ENCODE results near the gene CRTAC1. TPM values are rescaled to one million over a fixed set of nuclear protein-coding genes. Genes with fewer than 3 reads are reported as not detected.

CRTAC1 gene
- total RNA-seq, 2 experiments from 2014 or later: not detected

GRCh38 chr10:97892506-97892905 lies 137.9 kb downstream of the CRTAC1 start:
- DNase-seq: no peak
- ChIA-PET POLR2A (no interaction called here), CTCF (no interaction called here)
- no peaks in the 10 kb centered on the region for H3K9me3 Mint-ChIP-seq
- no peak overlapping the region for H3K27ac Mint-ChIP-seq
- no peaks in the 10 kb centered on the region for H3K36me3 Mint-ChIP-seq (ENCODE audit: low read depth)
- peaks cover 12% of the 10 kb centered on the region for H3K27me3 Mint-ChIP-seq
- peaks cover 4% of the 10 kb centered on the region for H3K4me1 Mint-ChIP-seq
- H3K4me3 Mint-ChIP-seq: no peak overlapping the region

- H3K4me1 Mint-ChIP-seq: peaks cover 4% of the 10 kb centered on the region
These were observed 138.8 kb downstream of the CRTAC1 start for GRCh38 chr10:97891497-97892167.

GRCh38 chr10:97889461-97890265 lies 140.8 kb downstream of the CRTAC1 start:
- Mint-ChIP-seq H3K4me3 (no peak overlapping the region), H3K27me3 (peaks cover 10% of the 10 kb centered on the region), H3K27ac (no peak overlapping the region), H3K36me3 (ENCODE audit: low read depth) (no peaks in the 10 kb centered on the region), H3K4me1 (peaks cover 4% of the 10 kb centered on the region), H3K9me3 (no peaks in the 10 kb centered on the region)
- ChIA-PET POLR2A (no interaction called here), CTCF (interaction anchor here (0.6 kb wide), 1 partner anchor 148 kb away, joined by 4 read pairs; no protein-coding TSS in a partner anchor)
- no peak for DNase-seq

More at GRCh38 chr10:97891497-97892167, 138.8 kb downstream of the CRTAC1 start:
- ChIA-PET POLR2A (no interaction called here), CTCF (no interaction called here)
- no peak for DNase-seq
- H3K27ac Mint-ChIP-seq: no peak overlapping the region
- H3K27me3 Mint-ChIP-seq: peaks cover 12% of the 10 kb centered on the region
- no peak overlapping the region for H3K4me3 Mint-ChIP-seq
- H3K9me3 Mint-ChIP-seq: no peaks in the 10 kb centered on the region
- H3K36me3 Mint-ChIP-seq (ENCODE audit: low read depth): no peaks in the 10 kb centered on the region

GRCh38 chr10:97888641-97889262 lies 141.7 kb downstream of the CRTAC1 start:
- H3K27ac Mint-ChIP-seq: no peak overlapping the region
- H3K4me1 Mint-ChIP-seq: peaks cover 4% of the 10 kb centered on the region
- H3K4me3 Mint-ChIP-seq: no peak overlapping the region
- no peaks in the 10 kb centered on the region for H3K9me3 Mint-ChIP-seq
- no peak for DNase-seq
- peaks cover 9% of the 10 kb centered on the region for H3K27me3 Mint-ChIP-seq
- POLR2A ChIA-PET: no interaction called here
- CTCF ChIA-PET: interaction anchor here (0.6 kb wide), 1 partner anchor 149 kb away, joined by 4 read pairs; no protein-coding TSS in a partner anchor
- H3K36me3 Mint-ChIP-seq (ENCODE audit: low read depth): no peaks in the 10 kb centered on the region

- POLR2A ChIA-PET: no interaction called here
- H3K27ac Mint-ChIP-seq: no peak overlapping the region
- no peaks in the 10 kb centered on the region for H3K36me3 Mint-ChIP-seq (ENCODE audit: low read depth)
- peaks cover 4% of the 10 kb centered on the region for H3K4me1 Mint-ChIP-seq
- CTCF ChIA-PET: no interaction called here
- no peak overlapping the region for H3K4me3 Mint-ChIP-seq
- peaks cover 6% of the 10 kb centered on the region for H3K27me3 Mint-ChIP-seq
- no peaks in the 10 kb centered on the region for H3K9me3 Mint-ChIP-seq
- DNase-seq: no peak
These were observed 142.3 kb downstream of the CRTAC1 start for GRCh38 chr10:97888134-97888533.

GRCh38 chr10:97887399-97887798 lies 143.0 kb downstream of the CRTAC1 start:
- no peaks in the 10 kb centered on the region for H3K36me3 Mint-ChIP-seq (ENCODE audit: low read depth)
- ChIA-PET POLR2A (no interaction called here), CTCF (no interaction called here)
- peaks cover 4% of the 10 kb centered on the region for H3K27me3 Mint-ChIP-seq
- no peak for DNase-seq
- peaks cover 4% of the 10 kb centered on the region for H3K4me1 Mint-ChIP-seq
- no peak overlapping the region for H3K4me3 Mint-ChIP-seq
- H3K9me3 Mint-ChIP-seq: no peaks in the 10 kb centered on the region
- no peak overlapping the region for H3K27ac Mint-ChIP-seq

GRCh38 chr10:97886286-97886685 lies 144.1 kb downstream of the CRTAC1 start:
- Mint-ChIP-seq H3K27me3 (no peaks in the 10 kb centered on the region), H3K27ac (no peak overlapping the region), H3K36me3 (ENCODE audit: low read depth) (no peaks in the 10 kb centered on the region), H3K4me1 (peaks cover 4% of the 10 kb centered on the region), H3K9me3 (no peaks in the 10 kb centered on the region), H3K4me3 (no peak overlapping the region)
- CTCF ChIA-PET: interaction anchor here (0.8 kb wide), 1 partner anchor 155 kb away, joined by 3 read pairs; no protein-coding TSS in a partner anchor
- no peak for DNase-seq
- POLR2A ChIA-PET: no interaction called here

- POLR2A ChIA-PET: no interaction called here
- peaks cover under 1% of the 10 kb centered on the region for H3K4me1 Mint-ChIP-seq
- H3K36me3 Mint-ChIP-seq (ENCODE audit: low read depth): no peaks in the 10 kb centered on the region
- no peaks in the 10 kb centered on the region for H3K9me3 Mint-ChIP-seq
- H3K4me3 Mint-ChIP-seq: no peak overlapping the region
- CTCF ChIA-PET: no interaction called here
- no peaks in the 10 kb centered on the region for H3K27me3 Mint-ChIP-seq
- no peak overlapping the region for H3K27ac Mint-ChIP-seq
- no peak for DNase-seq
These were observed 147.3 kb downstream of the CRTAC1 start for GRCh38 chr10:97883092-97883485.

GRCh38 chr10:97882142-97883091 lies 148.0 kb downstream of the CRTAC1 start:
- DNase-seq: no peak
- CTCF ChIA-PET: no interaction called here

GRCh38 chr10:97880109-97880508 lies 150.3 kb downstream of the CRTAC1 start:
- CTCF ChIA-PET: interaction anchor here (0.9 kb wide), 1 partner anchor 10 kb away, joined by 6 read pairs; no protein-coding TSS in a partner anchor
- Mint-ChIP-seq H3K4me3 (no peak overlapping the region), H3K27me3 (no peaks in the 10 kb centered on the region), H3K36me3 (ENCODE audit: low read depth) (no peaks in the 10 kb centered on the region), H3K9me3 (no peaks in the 10 kb centered on the region), H3K27ac (no peak overlapping the region), H3K4me1 (no peaks in the 10 kb centered on the region)
- DNase-seq: no peak
- POLR2A ChIA-PET: no interaction called here

More at GRCh38 chr10:97882142-97883091, 148.0 kb downstream of the CRTAC1 start:
- Mint-ChIP-seq H3K4me1 (no peaks in the 10 kb centered on the region), H3K27ac (no peak overlapping the region), H3K27me3 (no peaks in the 10 kb centered on the region), H3K4me3 (no peak overlapping the region), H3K9me3 (no peaks in the 10 kb centered on the region), H3K36me3 (ENCODE audit: low read depth) (no peaks in the 10 kb centered on the region)
- POLR2A ChIA-PET: no interaction called here

GRCh38 chr10:97879241-97879640 lies 151.2 kb downstream of the CRTAC1 start:
- H3K27me3 Mint-ChIP-seq: no peaks in the 10 kb centered on the region
- H3K36me3 Mint-ChIP-seq (ENCODE audit: low read depth): no peaks in the 10 kb centered on the region
- DNase-seq: no peak
- CTCF ChIA-PET: no interaction called here
- POLR2A ChIA-PET: no interaction called here
- no peak overlapping the region for H3K27ac Mint-ChIP-seq
- H3K4me1 Mint-ChIP-seq: no peaks in the 10 kb centered on the region
- no peaks in the 10 kb centered on the region for H3K9me3 Mint-ChIP-seq
- H3K4me3 Mint-ChIP-seq: no peak overlapping the region

- no peaks in the 10 kb centered on the region for H3K9me3 Mint-ChIP-seq
- DNase-seq: no peak
- CTCF ChIA-PET: interaction anchor here (0.6 to 2.1 kb wide), 4 partner anchors 84 to 175 kb away, joined by 3 to 5 read pairs (median 4); no protein-coding TSS in a partner anchor
- no peak overlapping the region for H3K27ac Mint-ChIP-seq
- POLR2A ChIA-PET: interaction anchor here (1.2 kb wide), 1 partner anchor 8 kb away, joined by 3 read pairs; no protein-coding TSS in a partner anchor
- peaks cover 12% of the 10 kb centered on the region for H3K27me3 Mint-ChIP-seq
- H3K4me1 Mint-ChIP-seq: no peaks in the 10 kb centered on the region
- H3K4me3 Mint-ChIP-seq: no peak overlapping the region
- no peaks in the 10 kb centered on the region for H3K36me3 Mint-ChIP-seq (ENCODE audit: low read depth)
These were observed 154.0 kb downstream of the CRTAC1 start for GRCh38 chr10:97876402-97876801.

Measured in activated CD4-positive, alpha-beta memory T cell treated with anti-CD3 and anti-CD28 coated beads, Interleukin-2, amount 10 ng/mL, durations not matched to agents 7 days and 5 days (primary cell).